ENCODE results near the gene PTGDS.

The PTGDS gene

DNA sequence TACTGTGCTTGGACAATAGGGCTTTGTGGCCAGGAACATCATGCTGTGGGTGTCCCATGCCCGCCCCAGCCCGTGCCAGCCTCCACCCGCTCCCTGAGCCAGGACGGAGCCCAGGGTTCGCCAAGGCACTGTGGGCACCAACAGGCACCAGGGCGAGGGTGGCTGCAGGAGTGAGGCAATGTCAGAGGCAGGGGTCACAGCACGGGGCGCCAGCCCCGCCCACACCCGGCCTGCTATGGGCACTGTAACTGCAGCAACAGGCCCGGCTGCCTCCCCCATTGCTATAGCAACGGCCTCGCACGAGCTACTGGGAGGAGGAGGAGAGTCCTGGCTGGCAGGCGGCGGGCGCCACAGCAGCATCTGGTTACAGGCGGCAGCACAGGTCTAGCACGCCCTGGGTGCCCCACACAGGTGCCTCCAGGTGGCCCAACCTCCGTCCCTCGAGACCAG lies 48.2 kb downstream of the PTGDS start:
- DNase-seq (ENCODE audit: low read depth), result no peak

DNA sequence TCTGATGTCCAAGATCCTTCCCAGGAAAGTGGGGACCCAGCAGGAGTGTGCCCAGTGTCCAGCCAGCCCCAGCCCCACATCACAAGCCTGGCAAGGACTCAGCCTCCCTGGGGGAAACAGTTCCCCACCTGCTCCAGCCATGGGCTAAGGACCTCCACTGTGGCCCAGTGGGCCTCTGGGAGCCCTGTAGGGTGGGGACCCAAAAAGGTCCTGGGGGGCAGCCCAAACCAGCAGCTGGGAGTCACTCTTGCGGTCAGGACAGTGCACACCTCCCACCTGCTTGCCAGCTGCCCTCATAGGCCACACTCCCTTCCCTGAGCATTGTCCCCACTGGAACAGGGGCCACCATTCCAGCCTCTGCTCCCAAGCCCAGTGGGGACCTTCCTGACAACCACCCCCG lies 49.1 kb downstream of the PTGDS start:
- DNase-seq (ENCODE audit: low read depth), result no peak

GRCh38 chr9:137026828-137027227 lies 49.5 kb downstream of the PTGDS start:
- no peak for DNase-seq (ENCODE audit: low read depth)

DNA sequence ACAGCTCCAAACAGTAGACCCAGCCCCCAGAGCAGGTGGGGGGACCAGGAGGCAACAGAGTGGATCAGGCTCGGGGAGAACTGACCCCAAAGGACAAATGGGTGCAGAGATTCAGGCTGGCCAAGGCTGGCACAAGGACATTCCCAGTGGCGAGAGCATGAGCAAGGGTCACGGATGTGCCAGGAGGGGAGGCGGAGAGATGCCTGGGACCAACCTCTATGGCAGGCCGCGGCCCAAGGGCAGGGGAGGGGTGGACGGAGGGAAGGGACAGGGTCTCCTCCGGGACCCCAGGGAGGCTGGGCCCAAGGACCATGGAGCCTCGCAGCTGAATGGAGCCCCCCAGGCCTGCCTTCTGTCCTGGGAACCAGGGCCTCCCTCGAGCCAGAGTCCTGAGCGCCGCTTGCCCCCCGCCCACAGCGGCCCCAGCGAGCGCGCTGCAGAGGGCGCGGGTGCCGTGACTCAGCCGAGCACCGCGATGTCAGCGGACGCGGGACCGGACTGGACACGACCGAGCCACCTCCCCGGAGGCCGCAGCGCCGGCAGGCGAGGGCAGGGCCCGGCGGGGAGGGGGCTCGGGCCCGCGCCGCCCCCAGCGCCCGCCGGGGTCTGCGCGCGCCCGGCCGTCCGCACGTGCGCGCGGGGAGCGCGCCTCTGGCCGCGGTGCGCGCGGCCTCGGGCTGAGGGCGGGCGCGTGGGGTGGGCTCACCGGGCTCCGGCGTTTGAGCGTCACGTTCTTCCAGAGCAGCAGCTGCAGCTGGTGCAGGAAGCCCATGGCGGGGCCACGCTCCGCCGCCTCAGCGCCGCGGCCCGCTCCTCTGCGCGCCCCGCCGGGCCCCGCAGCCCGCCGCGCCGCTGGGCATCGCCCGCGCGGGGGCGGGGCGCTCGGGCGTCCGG lies 50.3 kb downstream of the PTGDS start, which contains the start of gene ABCA2:
Gene ABCA2, minus strand, starts transcription at position 869 of the 894 bp plus-strand sequence. Its CDS starts 97 bp downstream, at position 772.
- no peak for DNase-seq (ENCODE audit: low read depth)

DNA sequence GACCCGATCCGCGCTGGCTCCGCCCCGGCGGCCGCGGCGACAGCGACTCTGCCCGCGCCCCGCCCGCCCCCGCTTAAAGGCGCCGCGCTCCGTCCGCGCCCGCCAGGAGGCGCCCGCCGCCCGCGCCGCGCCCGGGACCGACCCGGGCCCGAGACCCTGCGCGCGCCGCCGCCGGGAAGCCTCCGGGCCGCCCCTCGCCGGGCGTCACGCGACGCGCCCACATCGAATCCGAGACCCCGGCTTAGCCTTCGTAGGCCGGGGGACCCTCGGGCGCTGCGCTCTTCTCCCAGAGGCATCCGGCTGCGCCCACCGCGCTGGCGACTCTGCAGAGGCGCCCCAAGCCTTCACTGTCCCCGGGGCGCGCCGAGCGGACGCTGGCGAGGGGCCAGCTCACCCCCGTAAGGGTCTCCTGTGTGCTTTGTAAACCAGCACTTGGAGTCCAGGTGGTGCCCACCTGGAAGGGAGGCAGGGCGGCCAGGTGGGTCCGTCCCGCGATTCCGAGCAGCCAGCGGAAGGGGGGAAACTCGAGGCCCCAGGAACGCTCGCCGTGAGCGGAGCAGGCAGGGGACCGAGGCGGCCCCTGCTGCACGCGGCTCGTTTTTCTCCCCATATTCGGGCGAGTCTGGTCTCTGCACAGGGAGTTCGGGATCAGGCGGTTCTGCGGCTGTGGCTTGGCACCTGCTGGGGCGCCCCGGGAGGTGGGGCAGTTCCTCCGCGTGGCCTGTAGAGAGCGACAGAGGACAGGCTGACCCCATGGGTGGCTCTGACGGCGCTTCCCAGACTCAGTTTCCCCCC lies 51.2 kb downstream of the PTGDS start:
- peak; percentile 51 for DNase-seq (ENCODE audit: low read depth)

DNA sequence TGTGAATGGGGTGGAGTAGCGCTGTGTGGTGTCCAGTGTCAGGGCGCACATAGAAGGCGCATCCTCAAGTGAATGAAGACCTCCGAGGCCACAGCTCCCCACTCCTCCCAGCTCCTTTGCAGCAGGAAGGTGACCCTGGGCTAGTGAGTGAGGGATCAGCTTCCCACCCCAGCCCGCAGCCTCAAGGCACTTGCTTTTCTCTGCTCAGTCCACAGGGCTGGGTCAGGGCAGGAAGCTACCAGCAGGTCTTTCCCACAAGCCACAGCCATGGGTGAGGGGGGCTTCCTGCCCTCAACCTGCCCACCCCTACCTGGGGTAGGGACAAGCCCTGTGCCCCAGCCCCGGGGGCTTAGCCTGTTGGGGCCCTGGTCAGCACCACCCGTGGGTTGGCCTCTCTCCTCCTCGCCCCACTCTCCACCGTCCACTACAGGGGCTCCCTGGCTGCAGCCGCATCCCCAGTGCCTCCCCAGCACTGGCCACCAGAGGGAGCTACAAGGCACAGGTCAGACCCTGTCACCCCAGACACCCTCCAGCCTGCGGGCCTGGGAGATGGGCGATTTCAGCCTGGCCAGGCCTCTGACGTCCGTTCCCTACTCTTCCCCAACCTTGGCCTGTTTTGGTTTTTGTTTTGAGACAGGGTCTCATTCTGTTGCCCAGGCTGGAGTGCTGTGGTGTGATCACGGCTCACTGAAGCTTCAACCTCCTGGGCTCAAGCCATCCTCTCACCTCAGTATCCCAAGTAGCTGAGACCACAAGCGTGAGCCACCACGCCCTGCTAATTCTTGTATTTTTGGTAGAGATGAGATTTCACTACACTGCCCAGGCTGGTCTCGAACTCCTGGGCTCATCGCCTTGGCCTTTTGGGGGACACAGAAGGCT lies 52.0 kb downstream of the PTGDS start:
- DNase-seq (ENCODE audit: low read depth), result peak; percentile 60

GRCh38 chr9:137030006-137030405 lies 52.7 kb downstream of the PTGDS start:
- DNase-seq (ENCODE audit: low read depth), result no peak

- no peak for DNase-seq (ENCODE audit: low read depth)
Observed at GRCh38 chr9:137030538-137031527, 53.5 kb downstream of the PTGDS start.

Measured in activated T-cell treated with anti-CD3 and anti-CD28 coated beads for 24 hours (primary cell).